ENCODE results near the gene TLE1.
"Not testable (repeated sequence)": the region's sequence is repeated elsewhere in the genome, so short reads cannot be mapped to it uniquely, and the experiment has no call there.

TLE1 gene

DNA sequence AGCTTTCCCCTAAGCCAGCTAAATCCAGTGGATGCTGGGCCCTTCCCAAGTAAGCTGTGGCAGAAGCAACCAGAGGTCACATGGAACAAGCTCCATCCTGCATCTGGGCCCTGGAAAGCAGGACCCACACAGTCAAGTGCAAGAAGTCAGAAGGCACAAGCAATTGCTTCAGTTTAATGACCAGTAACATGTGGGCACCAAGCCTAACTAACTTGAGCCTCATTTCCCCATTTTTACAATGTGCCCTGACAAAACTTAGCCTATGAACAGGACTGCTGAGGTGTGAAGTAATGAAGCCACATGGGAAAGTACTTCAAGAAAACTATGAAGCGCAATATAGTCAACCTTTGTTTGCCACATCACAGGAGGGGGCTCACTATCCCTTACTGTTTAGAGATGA lies 90.5 kb downstream of the TLE1 start:
- TF ChIP-seq ZNF274 (IDR thresholded peaks at IDR 0.05; ENCODE audit: low read depth, low read length) = no peak
- no peak overlapping the region for H3K4me3 ChIP-seq (ENCODE audit: low read length)

DNA sequence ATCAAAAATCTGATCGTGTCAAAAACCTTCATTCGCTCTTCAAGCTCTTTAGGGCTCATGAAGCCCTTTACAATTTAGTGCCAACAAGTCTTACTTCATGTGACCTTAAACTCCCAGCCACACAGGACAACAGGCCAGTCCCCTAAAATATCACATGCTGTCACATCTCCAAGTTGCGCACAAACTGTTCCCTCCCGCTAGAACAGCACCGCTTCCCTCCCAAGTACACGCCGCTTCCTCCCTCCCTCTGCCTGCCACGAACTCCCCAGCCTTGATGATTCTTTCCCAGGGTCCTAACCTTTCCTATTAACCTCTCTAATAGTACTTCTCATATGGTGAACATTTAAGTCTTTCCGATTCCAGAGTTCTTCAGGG lies 91.2 kb downstream of the TLE1 start:
- TF ChIP-seq ZNF274 (IDR thresholded peaks at IDR 0.05; ENCODE audit: low read depth, low read length) = no peak

DNA sequence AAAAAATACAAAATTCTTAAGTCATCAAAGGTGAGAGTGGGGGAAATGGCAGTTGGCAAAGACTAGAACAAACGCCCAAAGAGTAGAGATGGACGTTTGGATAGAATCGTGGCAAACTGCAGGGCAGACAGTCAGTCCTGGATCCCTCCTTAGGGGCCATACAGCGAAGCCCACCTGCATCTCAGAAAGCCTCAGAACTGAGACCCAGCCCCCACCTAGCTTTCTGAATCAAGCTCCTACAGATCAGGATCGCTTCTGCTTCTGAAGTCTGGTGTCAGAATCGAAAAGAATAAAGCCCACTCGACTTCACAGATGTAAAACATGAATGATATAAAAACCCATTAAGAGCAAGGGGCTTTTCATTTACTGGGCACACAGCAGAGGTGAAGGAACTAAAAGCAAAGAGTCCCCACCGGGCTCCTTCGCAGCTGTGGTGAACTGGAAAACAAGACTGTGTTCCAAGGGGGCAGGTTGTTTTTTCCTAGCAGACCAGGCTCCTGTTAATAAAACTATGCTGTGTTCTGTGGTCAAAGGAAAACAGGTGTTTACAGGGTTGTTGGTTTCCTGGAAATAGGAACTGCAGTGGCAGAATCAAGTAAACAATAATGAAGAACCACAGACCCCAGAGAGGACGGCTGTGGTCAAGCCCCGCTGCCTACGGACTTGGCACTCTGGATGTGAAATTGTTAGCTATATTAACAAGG lies 91.8 kb downstream of the TLE1 start:
- no peak for TF ChIP-seq ZNF274 (IDR thresholded peaks at IDR 0.05; ENCODE audit: low read depth, low read length)
- H3K4me3 ChIP-seq (ENCODE audit: low read length) = no peak overlapping the region

More for the DNA sequence above, 91.2 kb downstream of the TLE1 start:
- H3K4me3 ChIP-seq (ENCODE audit: low read length) = no peak overlapping the region

DNA sequence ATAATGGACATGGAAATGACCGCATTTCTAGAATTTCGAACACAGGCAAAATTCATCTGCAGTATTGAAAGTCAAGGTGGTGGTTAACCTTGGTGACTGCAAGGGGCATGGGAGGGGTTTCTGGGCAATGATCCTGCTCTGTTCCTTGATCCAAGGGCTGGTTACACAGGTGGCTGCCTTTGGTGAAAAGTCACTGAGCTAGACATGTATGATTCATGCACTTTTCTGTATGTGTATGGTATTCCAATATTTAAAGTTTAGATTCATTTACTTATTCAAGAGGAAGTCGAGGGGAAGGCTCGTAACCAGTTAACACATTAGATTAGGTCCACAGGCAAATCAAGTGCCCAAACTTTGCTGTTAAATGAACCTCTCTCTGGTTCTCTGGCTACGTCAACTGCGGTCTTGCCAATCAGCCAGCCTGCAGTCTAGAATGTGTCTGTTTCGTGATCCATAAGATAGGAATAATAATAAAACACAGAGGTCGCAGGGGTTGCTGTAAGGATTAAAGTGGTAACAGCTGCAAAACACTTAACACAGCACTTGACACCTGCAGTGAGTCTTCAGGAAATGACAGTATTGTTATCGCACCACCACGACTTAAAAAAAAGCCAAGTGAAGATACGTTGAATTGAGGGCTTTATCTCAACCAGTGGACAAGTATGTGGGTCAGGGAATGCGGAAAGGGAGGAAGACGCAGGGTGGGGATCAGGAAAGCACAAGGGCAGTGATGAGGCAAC lies 92.5 kb downstream of the TLE1 start:
- no peak for TF ChIP-seq ZNF274 (IDR thresholded peaks at IDR 0.05; ENCODE audit: low read depth, low read length)
- H3K4me3 ChIP-seq (ENCODE audit: low read length) = no peak overlapping the region

DNA sequence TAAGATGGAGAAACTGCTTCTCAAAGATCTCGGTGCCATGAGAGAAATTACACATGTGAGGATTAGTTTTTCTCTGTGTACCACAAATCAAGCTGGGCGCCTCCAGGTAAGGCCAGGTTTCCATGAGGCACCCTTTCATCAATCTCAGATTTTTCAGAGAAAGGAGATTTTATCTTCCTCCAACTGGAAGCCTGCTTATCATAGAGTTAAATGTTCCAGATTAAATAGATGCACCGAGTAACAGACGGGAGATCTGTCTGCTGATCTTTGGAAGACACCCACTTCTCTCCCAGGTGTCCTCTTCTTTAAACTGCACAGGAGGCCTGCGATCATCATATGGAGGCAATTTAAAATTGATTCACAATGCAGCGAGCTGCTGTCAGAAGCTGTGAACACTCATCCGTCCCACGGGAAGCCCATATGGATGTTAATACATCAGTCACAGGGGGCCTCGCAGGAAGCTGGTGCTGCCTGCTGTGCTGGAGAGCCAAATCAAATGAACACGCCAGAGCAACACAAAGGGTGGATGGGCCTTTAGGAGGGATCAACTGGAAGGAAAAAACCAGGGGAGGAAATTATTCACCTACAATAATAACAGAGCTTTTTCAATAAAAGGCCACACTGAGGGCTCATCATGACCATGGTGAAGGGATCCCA lies 93.3 kb downstream of the TLE1 start:
- no peak for TF ChIP-seq ZNF274 (IDR thresholded peaks at IDR 0.05; ENCODE audit: low read depth, low read length)
- no peak overlapping the region for H3K4me3 ChIP-seq (ENCODE audit: low read length)

DNA sequence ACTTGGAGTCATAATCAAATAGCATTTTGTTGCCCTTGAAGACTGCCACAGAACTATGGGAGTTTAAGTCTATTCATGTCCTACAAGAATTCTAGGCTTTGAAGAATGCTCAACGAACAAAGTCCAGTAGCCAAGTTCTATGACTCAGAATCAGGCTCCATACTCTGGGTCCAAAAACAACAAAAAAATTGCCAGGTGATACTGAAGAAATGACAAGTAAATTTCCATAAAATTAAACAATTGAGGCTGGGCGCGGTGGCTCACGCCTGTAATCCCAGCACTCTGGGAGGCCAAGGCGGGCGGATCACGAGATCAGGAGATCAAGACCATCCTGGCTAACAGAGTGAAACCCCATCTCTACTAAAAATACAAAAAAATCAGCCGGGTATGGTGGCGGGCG lies 94.1 kb downstream of the TLE1 start:
- H3K4me3 ChIP-seq (ENCODE audit: low read length) = not testable (repeated sequence)

DNA sequence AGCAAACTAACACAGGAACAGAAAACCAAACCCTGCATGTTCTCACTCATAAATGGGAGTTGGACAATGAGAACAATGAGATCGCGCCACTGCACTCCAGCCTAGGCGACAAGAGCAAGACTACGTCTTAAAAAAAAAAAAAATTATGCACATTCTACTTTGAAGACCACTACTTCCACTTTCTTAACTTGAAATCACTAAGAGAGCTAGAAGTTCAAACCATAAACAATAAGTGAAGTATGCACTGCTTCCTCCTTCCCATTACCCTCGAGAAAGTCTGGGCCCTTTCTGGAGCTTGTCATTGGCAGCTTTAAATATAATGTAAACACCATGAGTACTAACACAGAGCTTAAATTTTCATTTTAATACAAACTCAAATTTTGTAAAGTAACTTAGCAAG lies 94.9 kb downstream of the TLE1 start:
- TF ChIP-seq ZNF274 (IDR thresholded peaks at IDR 0.05; ENCODE audit: low read depth, low read length) = no peak
- no peak overlapping the region for H3K4me3 ChIP-seq (ENCODE audit: low read length)

DNA sequence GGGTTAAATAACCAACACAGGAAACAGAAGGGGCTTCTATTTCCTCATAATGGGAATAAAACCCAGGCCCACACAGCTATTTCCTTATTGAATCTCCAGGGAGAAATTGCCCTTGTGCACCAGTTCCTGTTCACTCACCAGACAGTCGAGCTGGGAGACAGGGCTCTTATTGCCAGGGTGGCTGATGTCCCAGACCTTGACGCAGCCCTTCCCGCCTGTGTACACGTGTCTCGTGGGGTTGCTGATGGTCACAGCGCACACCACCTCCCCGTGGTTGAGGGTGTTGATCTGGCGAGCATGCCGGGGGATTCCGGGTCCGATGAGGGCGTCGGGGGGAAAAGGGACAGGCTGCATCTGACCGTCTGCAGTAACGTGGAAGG lies 96.5 kb downstream of the TLE1 start:
- TF ChIP-seq ZNF274 (IDR thresholded peaks at IDR 0.05; ENCODE audit: low read depth, low read length) = no peak
- no peak overlapping the region for H3K4me3 ChIP-seq (ENCODE audit: low read length)

DNA sequence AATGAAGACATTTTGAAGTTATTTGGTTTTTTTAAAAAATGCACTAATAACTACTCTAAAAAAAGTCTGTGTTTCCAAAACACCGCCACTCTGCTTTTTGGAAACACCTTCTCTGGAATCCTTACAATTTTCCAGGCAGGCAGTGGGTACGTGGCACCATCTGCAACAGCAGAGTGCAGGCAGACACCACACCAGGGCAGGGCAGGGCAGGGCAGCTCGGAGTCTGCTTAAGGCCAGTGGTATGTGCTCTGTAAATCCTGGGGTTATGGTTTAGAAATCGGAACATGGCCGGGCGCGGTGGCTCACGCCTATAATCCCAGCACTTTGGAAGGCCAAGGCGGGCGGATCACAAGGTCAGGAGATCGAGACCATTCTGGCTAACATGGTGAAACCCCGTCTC lies 97.6 kb downstream of the TLE1 start:
- TF ChIP-seq ZNF274 (IDR thresholded peaks at IDR 0.05; ENCODE audit: low read depth, low read length) = no peak
- H3K4me3 ChIP-seq (ENCODE audit: low read length) = no peak overlapping the region

DNA sequence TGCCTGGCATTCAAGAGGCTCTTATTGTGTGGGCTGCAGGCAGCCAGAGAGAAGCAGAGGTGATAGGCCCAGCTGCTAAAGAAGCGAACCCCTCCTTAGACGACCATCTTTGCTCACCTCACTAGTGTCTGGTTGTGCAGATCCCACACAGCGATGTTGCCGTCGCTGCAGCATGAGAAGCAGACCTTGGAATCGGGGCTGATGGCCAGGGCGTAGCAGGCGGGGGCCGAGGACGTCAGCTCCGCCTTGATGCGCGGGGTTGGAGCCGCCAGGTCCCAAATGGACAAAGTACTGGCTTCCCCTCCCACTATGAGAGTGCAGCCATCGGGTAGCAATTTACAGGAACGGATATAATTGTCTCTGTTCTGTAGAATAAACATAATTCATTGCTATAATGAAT lies 98.7 kb downstream of the TLE1 start:
- H3K4me3 ChIP-seq (ENCODE audit: low read length) = no peak overlapping the region
- no peak for TF ChIP-seq ZNF274 (IDR thresholded peaks at IDR 0.05; ENCODE audit: low read depth, low read length)

DNA sequence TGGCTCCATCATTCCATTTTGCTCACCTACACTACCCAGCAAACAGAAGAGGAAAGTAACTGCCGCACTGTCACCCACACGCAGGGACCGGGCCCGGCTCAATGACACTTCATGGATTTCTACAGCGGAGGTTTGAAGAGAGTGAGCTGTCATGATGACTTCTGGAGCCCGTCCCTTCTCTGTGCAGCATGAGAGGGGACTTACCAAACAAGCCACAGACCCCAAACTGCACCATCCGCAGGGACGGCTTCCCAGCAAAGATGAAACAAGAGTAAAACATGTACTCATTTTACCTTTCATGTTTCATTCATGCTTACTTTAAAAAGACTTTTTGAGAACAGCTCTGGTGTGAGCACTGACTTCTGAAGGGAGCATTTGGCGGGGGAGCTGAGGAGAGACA lies 99.5 kb downstream of the TLE1 start:
- no peak for TF ChIP-seq ZNF274 (IDR thresholded peaks at IDR 0.05; ENCODE audit: low read depth, low read length)
- no peak overlapping the region for H3K4me3 ChIP-seq (ENCODE audit: low read length)

DNA sequence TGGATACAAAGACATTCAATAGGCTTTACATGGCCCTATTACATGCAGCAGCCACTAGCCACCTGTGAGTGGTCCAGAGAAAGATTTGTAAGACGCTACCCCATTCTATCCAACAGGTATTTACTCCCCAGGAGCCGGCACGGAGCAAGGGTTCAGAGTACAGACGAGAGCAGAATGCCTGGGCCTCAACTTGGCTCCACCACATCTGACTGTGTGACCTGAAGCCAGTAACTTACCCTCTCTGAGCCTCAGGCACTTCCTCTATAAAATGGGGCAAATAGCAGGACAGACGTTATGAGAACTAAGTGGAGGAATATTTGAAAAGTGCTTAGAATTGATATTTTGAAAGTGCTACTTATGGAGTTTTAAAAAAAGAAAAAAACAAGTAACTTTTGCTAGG lies 100.0 kb downstream of the TLE1 start:
- H3K4me3 ChIP-seq (ENCODE audit: low read length) = no peak overlapping the region
- TF ChIP-seq ZNF274 (IDR thresholded peaks at IDR 0.05; ENCODE audit: low read depth, low read length) = no peak

DNA sequence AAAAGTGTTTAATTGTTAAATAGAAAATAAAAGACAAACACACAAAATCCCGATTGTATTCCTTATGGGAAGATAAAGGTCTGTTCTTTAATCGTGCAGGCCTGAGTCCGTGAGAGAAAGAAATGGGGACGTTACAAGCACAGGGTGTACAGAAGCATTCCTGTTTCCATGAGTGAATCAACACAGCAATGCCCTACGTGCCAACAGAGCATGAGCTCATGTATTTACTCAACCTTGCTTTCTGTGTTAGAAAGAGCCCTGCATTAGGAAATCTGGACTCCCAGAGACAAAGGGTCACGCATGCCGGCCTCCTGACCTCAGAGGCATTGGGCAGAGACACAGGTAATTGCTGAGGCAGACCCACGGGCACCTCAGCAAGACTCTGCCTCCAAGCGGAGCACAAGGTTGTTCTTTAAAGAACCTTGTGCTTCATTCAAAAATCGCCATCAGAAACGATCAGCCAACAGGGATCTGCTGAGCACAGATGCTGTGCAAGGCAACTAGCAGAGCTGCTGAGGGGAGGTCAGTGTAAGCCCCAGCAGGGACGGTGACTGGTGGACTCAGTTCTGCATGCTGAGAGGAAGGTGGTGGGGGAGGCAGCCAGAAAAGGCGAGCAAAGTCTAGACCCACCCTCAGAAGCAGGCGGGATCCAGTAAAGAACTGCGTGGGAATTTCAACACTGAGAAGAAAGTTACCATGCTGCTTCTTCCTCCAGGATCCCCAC lies 101.0 kb downstream of the TLE1 start:
- H3K4me3 ChIP-seq (ENCODE audit: low read length) = no peak overlapping the region
- no peak for TF ChIP-seq ZNF274 (IDR thresholded peaks at IDR 0.05; ENCODE audit: low read depth, low read length)

DNA sequence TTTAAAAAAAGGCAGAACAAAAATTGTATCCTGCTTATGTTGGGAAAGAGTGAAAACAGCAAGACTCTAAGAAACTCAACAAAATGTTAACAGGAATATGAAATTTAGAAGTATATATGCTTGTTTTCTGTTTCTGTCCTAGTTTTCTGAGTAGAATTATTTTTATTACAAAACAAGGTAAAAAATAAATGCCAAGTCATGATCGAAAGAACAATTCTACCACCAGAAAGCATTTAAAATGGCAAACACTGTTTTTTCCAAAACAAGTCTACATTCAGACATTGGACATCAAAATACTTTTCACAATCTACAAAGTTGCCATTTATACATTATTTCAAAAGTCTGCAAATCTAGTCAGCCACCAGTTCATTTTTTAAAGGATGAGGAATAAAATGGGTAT lies 102.6 kb downstream of the TLE1 start:
- no peak overlapping the region for H3K4me3 ChIP-seq (ENCODE audit: low read length)
- no peak for TF ChIP-seq ZNF274 (IDR thresholded peaks at IDR 0.05; ENCODE audit: low read depth, low read length)

Measured in GM08714 (cell line).